ENCODE measurements around the gene DCST1.

DCST1 gene

DNA sequence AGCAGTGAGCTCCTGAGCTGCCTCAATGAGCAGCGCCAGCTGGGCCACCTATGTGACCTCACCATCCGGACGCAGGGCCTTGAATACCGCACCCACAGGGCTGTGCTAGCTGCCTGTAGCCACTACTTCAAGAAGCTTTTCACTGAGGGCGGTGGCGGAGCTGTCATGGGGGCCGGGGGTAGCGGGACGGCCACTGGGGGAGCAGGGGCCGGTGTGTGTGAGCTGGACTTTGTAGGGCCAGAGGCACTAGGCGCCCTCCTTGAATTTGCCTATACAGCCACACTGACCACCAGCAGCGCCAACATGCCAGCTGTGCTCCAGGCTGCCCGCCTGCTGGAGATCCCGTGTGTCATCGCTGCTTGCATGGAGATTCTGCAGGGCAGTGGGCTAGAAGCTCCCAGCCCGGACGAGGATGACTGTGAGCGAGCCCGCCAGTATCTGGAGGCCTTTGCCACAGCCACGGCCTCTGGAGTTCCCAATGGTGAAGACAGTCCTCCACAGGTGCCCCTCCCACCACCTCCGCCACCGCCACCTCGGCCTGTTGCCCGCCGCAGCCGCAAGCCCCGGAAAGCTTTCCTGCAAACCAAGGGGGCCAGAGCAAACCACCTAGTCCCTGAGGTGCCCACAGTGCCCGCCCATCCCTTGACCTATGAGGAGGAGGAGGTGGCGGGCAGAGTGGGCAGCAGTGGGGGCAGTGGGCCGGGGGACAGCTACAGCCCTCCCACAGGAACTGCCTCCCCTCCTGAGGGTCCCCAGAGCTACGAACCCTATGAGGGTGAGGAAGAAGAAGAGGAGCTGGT, 18.7 kb upstream of the DCST1 start:
- no peak for DNase-seq (ENCODE audit: low read depth)

DNA sequence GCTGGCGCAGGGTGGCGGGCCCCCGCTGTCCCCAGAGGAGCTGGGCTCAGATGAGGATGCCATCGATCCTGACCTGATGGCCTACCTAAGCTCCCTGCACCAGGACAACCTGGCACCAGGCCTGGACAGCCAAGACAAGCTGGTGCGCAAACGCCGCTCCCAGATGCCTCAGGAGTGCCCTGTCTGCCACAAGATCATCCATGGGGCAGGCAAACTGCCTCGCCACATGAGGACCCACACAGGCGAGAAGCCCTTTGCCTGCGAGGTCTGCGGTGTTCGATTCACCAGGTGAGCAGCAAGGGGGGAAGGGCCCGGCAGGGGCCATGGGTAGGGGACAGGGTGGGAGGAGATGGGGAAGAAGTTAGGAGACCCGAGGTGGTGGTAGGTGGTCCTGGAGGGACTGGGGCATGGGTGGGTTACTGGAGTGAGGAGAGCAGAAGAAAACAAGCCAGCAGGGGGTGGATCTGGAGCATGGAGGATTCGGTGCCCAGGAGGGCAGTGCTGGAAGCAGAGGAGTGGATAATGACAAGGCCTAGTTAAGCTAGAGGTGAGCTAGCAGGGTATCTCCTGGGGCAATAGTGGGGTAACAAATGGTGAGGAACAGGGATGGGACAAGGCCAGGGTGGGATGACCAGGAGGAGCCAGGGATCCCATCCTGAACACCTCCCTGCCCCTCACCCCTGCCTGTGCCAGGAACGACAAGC, 17.9 kb upstream of the DCST1 start:
- DNase-seq (ENCODE audit: low read depth) = no peak

DNA sequence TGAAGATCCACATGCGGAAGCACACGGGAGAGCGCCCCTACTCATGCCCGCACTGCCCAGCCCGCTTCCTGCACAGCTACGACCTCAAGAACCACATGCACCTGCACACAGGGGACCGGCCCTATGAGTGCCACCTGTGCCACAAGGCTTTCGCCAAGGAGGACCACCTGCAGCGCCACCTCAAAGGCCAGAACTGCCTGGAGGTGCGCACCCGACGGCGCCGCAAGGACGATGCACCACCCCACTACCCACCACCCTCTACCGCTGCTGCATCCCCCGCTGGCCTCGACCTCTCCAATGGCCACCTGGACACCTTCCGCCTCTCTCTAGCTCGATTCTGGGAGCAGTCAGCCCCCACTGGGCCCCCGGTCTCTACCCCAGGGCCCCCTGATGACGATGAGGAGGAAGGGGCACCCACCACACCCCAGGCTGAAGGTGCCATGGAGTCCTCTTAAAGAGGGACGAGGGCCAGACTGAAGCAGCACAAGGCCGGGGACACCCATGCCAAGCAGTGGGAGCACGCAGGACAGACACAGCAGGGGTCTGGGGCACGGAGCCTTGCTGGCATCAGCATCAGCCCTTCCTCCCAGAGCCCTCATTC, 17.3 kb upstream of the DCST1 start:
- DNase-seq (ENCODE audit: low read depth) = no peak

DNA sequence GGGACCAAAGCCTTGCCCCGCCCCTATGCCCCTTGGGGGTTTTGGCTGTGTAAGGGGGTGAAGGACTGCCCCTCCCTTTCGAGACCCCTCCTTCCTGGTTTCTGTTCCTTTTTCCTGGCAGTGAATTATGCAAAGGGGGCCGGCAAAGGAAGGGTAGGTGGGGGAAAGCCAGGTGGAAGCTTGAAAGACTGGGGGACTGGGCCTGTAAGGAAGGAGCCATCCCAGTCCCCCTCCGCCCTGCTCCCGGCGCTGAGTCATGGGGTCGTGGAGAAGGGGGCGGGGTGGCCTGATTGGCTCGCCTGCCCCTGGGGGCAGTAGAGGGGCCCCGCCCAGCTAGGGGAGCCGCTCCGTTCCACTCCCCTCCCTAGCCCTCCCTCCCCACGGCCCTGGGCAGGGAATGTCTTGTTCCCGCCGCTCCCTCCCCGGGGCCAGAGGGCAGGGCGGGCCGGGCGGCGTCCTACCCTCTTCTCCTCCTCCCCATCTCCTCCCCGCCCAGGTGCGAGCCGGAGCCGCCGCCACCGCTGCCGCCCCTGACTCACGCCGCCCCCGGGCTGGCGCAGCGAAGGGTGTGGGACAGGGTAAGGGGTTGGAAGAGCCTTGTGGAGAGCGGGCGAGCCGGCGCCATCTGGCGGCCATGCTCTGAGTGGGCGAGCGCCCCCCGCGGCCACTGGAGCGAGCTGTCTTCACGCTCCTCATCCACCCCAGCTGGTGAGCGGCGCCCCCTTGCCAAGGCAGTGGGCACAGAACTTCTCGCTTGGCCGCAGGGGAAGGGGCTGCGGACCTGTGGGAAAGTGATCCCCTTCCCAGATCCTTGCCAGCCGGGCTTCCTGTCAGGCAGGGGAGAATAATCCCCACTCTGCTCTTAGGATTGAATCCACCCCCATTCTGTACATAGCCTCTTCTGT, 16.3 kb upstream of the DCST1 start:
- peak; percentile 80 for DNase-seq (ENCODE audit: low read depth)

DNA sequence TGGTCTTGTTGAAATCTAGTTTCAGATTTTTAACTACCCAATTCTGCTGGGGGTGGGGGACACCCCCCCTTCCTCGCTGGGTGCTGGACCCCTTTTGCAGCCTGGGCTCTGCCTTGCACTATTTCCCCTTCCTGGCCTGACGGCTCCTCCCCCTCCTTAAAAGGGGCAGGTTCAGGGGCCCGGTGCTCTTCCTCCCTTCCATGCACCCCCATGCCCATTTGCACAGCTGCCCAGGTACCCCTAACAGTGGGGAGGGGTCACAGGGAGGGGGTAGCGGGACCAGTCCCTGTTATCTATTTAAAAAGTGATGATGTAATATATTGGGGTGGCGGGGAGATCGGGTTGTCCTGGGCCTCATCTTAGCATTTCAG, 15.7 kb upstream of the DCST1 start:
- no peak for DNase-seq (ENCODE audit: low read depth)

DNA sequence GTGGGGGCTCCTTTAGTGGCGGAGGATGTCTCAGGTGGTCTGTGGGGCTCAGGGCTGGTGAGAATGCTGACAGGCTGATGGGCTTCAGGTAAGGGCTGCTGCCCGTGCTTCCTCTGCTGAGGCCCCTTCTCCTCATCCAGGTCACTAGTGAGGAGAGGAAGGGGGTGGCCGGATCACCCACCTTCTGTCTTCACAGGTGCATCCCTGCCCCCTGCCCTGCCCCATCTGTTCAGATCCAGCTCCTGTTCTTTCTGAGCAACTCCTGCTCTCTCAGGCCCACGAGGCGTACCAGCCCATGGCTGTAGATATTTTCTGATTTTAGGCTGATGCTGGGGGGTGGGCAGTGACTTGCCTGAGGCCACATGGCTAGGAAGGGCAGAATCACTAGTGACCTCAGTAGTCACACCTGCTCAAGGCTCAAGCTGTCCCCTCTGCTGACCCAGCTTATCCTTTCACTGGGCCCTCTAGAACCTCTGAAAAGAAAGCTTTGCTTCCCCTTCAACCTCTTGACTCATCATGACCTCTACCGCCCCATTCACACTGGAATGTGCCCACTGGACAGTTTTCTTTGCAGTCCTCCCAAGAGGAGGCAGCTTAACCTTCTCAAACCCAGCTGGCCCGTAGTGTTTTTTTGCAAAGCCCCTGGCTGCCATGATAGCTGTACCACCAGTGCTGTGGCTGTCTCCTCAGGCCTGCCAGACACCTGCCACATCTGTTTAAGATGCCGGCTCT, 14.8 kb upstream of the DCST1 start:
- DNase-seq (ENCODE audit: low read depth) = no peak

DNA sequence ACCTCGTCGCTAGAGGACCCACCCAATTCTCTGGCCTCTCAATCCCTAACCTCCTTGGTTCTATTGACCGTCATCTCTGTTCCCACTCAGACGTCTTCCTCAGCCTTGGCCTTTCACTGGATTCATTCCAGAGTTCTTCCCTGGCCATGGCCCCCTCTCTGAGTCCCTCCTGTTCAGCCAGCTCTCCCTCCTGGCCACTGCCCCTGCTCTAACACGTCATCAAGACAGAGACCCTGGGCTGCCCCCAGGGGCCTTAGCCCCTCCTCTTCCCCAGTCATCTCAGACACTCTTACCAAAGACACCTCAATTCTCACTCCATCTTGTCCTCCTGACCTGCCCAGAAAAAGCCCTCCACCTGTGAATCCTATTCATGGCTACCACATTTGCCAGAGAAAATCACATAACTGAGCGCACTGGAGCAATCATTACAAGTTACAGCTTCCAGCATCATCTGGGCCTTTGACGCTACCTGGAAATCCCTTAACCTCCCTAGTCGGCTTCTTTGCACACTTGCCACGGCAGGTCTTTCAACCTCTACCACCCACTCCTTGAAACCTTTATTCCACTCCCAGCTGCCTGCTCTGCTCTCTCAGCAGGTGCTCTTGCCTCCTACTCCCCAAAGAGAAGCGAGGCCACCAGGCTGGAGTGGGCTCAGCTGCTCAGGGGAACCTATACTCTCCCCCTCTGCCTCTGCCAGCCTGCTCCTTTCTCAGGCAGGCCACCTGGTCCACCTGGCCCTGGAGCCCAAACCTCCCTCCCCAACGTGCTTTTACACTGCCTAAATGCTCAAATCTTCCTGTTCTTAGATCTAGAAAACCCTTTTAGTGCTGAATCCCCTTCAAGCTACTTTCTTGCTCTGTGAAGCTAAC, 14.0 kb upstream of the DCST1 start:
- DNase-seq (ENCODE audit: low read depth) = no peak

DNA sequence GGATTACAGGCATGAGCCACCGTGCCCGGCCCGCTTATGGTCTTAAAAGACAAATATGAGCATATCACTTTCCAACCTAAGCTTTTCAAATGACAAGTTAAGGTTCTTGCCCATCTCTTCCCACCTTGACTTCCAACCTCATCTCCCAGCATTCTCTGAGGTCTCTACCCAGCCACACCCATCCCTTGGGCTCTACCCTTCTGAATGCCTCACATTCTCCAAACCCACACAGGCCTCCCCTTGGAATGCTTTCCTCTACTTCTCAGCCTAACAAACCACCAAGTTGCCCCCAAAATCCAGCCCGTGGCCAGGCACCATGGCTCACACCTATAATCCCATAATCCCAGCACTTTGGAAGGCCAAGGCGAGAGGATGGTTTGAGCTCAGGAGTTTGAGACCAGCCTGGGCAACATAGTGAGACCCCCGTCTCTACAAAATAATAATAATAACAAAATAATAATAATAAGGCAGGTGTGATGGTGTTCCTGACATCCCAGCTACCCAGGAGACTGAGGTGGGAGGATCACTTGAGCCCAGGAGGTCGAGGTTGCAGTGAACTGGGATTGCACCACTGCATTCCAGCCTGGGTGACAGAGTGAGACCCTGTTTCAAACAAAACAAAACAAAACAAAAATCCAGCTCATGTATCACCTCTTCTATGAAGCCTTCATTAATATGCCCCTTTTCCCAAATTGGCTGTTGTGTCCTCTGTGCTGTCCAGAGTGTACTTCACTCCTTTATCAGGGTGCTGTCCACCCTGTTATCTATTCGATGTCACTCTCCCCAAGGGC, 11.3 kb upstream of the DCST1 start:
- DNase-seq (ENCODE audit: low read depth) = no peak

DNA sequence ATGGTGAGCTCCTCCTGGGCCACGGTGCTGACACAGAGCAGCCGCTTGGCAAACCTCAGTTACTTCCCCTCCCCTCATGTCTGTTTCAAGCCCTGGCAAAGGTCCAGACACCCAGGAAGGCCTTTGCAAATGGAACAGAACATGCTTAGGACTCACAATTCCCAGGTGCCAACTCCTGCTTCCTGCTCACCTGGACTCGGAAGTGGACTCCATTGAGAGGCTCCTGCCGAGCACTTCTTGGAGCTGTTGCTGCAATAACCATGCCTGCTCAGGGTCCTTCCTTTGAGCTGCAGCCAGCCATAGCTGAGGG, 10.7 kb upstream of the DCST1 start:
- no peak for DNase-seq (ENCODE audit: low read depth)

DNA sequence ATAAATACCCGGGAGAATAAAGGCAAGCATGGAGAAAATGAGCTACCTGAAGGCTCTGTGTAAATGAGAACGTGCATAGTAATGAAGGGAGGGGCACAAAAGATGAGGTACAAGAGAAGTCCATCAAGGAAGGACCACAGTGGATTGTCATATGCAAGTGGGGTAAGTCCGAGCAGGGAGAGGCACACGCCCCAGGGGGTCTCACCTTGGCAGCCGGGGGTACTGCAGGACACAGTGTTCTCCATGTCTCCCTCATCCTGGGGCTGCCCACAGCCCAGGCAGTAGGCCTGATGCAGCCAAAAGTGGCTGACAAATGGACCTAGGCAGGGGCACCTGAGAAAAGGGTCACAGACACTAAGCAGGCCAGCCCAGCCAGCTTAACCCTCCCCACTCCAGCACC, 10.0 kb upstream of the DCST1 start:
- DNase-seq (ENCODE audit: low read depth) = no peak

DNA sequence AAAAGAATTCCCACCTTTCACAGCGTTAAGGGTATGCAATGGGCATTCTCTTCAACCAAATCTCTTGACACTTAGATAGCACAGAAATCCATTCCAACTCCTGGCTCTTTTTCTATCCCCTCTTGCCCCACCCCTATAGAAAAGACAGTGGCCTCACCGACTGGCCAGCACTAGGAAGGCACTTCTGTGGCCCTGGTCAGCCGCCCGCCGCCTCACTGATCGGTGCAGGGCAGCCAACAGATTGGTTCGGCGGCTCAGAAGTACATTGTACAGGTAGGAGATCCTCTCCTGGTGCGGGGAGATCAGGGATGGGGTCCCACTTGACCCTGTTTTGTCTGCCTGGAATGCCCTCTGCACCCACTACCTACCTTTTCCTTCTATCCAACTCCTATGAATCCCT, 9.3 kb upstream of the DCST1 start:
- DNase-seq (ENCODE audit: low read depth) = no peak

DNA sequence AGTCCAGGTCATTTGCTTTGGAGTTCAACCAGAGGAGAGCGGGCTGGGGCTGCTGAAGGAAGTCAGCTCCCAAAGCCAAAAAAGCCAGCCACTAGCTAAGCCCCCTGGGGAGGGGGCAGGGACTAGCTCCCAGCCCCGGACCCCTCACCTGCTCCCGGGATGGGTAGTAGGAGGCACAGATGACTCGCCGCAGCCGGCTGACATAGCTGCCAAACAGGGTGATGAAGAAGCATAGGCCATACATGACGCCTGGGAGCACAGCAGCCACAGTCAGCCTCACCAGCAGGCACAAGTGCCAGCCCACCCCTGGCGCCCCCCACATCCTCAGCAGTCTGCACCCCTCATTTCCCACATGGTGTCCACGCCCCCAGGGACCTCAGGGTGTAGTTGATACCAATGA, 7.5 kb upstream of the DCST1 start:
- no peak for DNase-seq (ENCODE audit: low read depth)

DNA sequence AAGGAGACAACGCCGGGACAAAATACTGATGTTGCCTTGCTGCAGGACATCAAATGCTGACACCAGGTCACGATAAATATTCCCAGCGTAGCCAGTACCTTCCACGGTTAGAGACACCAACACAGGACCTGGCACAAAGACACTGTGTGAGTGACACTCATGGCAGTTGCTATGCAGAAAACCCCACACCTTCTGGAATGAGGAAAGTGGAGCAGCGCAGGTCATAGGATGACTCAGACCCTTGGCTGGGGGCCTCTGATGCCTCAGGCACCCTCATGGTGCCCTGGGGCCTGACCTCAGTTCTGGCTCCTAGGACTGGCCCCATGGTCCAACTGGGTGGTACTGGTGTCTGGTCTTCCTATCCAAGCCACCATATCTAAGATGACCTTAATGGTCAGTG, 7.0 kb upstream of the DCST1 start:
- DNase-seq (ENCODE audit: low read depth) = no peak

DNA sequence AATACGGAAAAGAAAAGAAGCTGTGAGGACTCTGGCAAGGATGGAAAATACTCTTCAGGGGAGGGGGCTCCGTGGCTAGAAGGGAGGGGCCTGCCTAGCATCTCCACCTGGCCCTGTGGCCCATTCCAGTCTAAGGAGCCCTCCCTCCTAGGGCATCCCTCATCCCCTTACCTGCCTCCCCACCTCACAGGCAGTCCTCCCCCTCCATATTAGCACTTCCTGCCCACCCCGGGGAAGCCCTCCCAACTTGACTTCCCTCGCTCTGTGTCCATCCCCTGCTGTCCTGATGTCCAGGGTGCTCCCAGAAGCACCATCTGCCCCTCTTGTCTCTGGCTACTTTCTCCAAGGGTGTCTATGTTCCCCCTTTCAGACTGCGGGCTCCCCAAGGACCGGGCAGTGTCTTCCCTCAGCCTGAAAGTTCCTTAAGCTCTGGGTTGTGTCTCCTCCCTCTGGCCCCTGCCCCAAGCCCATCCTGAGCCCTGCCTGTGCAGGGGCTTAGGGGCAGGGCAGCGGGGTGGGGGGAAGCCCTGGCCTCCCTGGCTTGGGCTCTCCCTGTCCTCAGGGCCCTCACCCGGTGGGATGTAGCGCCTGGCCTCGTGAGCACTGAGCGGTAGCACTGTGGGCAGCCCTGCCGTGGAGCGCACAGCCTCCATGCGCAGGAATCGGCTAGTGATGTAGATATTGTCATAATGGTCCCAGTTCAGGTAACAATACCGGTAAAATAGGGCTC, 3.9 kb upstream of the DCST1 start:
- DNase-seq (ENCODE audit: low read depth) = no peak

DNA sequence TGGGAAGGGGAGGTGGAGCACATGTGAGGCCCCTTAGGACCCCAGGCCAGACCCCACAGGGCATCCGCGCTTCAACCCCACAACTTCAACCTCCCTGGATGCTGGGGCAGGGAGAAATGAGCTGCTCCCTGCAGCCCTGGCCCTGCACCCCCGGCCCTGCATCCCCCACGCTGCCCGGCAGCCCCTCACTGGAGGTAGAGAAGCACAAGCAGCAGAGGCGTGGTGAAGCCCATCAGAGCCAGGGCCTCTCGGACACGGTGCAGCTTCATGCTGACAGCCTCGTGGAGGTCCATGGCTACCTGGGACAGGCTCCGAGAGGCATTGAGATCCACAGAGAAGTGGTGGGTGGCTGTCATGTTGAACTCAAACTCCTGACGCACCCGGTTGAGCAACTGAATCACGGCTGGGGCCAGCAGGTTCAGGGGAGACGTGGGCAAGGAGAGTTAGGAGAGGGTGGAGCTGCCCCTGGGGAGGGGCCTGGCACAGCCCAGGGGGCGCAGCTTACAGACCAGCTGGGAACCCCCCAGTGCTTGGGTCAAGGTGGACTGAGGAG, 3.3 kb upstream of the DCST1 start:
- DNase-seq (ENCODE audit: low read depth) = no peak

DNA sequence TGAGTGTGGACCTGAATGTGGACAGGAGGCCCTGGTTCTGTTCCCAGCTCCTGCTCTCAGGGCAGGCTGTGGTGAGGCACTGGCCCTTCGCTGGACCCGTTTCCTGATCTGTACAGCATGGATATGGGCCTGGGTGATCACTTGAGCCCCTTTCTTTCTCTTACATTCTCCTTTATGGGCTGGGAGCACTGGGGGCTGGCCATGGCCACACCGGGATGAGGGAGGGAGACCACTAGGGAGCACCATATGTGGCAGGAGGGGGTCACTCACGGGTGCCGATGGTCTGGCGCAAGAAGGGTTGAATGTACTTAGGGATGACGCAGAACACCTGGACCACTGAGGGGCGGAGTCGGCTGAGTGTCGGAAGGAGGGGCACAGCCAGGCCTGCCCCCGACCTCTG, 2.7 kb upstream of the DCST1 start:
- DNase-seq (ENCODE audit: low read depth) = no peak

DNA sequence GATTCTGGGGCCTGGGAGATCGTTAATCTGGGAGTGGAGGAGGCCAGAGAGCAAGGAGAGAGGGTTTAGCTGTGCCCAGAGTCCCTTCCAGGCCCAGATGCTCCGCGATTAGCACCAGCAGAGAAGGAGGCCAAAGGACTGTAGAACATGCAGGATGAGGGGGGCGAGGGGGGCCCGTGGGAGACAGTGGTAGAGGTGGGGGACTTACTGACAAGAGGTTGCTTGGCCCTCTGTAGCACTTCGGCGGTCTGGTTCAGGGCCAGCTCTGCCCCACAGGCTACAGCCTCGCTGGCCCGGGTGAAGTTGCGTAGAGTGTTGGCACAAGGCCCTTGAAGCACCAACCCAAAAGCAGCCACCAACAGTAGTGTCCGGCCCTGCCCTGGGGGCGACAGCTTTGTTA, 738 bp upstream of the DCST1 start:
- DNase-seq (ENCODE audit: low read depth) = no peak

DNA sequence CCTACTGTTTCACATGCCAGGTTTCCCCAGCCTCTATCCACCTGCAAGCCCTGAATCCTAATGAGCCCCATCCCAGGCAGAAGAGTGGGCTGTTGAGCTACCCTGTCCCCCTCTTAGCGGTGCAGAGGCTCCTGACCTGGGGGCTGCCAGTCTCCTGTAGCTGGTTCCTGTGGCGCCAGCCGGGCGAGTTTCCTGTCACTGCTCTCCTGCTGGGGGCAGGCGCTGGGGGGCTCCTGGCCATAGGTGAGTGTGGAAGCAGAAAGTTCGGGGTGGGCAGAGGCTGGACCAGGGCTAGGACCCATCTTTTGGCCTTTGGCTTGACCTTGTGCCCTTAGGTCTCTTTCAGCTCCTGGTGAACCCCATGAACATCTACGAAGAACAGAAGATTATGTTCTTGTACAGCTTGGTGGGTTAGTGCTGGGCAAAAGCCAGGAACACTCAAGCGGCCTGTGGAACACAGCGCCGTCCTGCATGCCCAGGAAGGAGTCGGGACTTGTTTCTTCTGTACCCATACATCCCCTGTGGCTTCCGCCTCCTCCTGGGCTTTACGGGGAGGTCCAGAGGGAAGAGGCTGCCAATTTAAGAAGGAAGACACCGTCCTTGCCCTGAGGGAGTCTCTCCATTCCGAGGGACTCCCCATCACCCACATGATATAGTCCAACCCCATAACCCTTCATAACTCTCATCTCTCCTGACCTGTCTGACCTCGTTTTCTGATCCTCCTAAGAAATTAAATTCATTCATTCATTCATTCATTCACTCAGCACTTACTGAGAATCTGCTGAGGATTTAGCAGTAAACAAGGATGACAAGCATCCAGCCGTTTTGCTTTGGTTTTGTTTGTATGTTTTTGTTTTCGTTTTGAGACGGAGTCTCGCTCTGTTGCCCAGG, 939 bp downstream of the DCST1 start:
- no peak for DNase-seq (ENCODE audit: low read depth)

Measured in stimulated activated CD8-positive, alpha-beta memory T cell treated with anti-CD3 and anti-CD28 coated beads, Interleukin-15, amount 100 ng/mL, for 24 hours (primary cell).